ENCODE data around the gene CLIC1. TPM values are rescaled to one million over a fixed set of nuclear protein-coding genes. Genes with fewer than 3 reads are reported as not detected.

The CLIC1 gene
- total and polyA plus RNA-seq, 5 donors from 2014 or later = 192 to 771 (median 521) TPM

- no peak for DNase-seq
- Mint-ChIP-seq H3K27ac (peak overlapping the region in 1 of 3 donors; percentile 36), H3K9me3 (no peaks in the 10 kb centered on the region), H3K27me3 (no peaks in the 10 kb centered on the region), H3K4me1 (peaks cover 3 to 13% (median 7%) of the 10 kb centered on the region in 4 donors), H3K4me3 (no peak overlapping the region), H3K36me3 (peaks cover 41% of the 10 kb centered on the region)
- H3K4me3 ChIP-seq (ENCODE audit: low read depth, low read length) = no peak overlapping the region
- no peaks in the 10 kb centered on the region for H3K4me1 ChIP-seq (ENCODE audit: control insufficient read depth, insufficient read depth, low read length, poor library complexity, severe bottlenecking)
- no peaks in the 10 kb centered on the region for H3K27me3 ChIP-seq (ENCODE audit: control insufficient read depth, insufficient read depth, low read length)
- no peak for ATAC-seq (ENCODE audit: low read depth in 2 of 2)
- H3K27ac ChIP-seq (ENCODE audit: insufficient read depth, low read length, poor library complexity, severe bottlenecking) = no peak overlapping the region
- H3K9me3 ChIP-seq (ENCODE audit: control insufficient read depth in 2 of 2, low read length in 2 of 2) = no peaks in the 10 kb centered on the region
- peaks cover 72% of the 10 kb centered on the region for H3K36me3 ChIP-seq (ENCODE audit: control insufficient read depth, insufficient read depth, low read length)
These were observed 43.4 kb downstream of the CLIC1 start for GRCh38 chr6:31692886-31693285.

DNA sequence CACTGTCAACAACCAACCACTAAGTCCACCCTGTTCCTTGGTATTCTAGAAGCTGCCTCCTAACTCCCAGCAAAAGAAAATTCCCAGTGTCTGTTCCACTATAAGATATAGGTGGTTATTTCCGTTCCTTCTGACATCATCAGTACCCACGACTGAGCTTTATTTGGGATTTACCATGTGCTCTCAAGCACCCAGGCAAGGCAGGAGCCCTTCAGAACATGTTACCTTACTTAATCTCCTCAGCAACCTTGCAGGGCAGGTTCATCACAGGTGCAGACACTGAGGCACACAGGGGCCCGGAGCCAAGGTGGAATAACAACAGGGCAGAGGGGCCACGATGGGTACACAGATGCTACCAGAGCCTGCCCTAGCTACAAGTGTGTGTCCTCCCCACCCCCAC lies 44.0 kb downstream of the CLIC1 start:
- no peaks in the 10 kb centered on the region for H3K27me3 Mint-ChIP-seq
- DNase-seq (no peak), ATAC-seq (ENCODE audit: low read depth in 2 of 2) (no peak)
- no peak overlapping the region for H3K27ac Mint-ChIP-seq
- Histone ChIP-seq H3K27me3 (ENCODE audit: control insufficient read depth, insufficient read depth, low read length) (no peaks in the 10 kb centered on the region), H3K4me3 (ENCODE audit: low read depth, low read length) (no peak overlapping the region), H3K27ac (ENCODE audit: insufficient read depth, low read length, poor library complexity, severe bottlenecking) (no peak overlapping the region), H3K4me1 (ENCODE audit: control insufficient read depth, insufficient read depth, low read length, poor library complexity, severe bottlenecking) (no peaks in the 10 kb centered on the region), H3K9me3 (ENCODE audit: control insufficient read depth in 2 of 2, low read length in 2 of 2) (no peaks in the 10 kb centered on the region), H3K36me3 (ENCODE audit: control insufficient read depth, insufficient read depth, low read length) (peaks cover 73% of the 10 kb centered on the region)
- peak overlapping the region in 1 of 4 donors; percentile 16 for H3K4me3 Mint-ChIP-seq
- no peaks in the 10 kb centered on the region for H3K9me3 Mint-ChIP-seq
- H3K36me3 Mint-ChIP-seq = peaks cover 39% of the 10 kb centered on the region
- H3K4me1 Mint-ChIP-seq = peaks cover 0 to 8% (median 2%) of the 10 kb centered on the region in 4 donors

- DNase-seq (no peak), ATAC-seq (ENCODE audit: low read depth in 2 of 2) (no peak)
- no peaks in the 10 kb centered on the region for H3K9me3 ChIP-seq (ENCODE audit: control insufficient read depth in 2 of 2, low read length in 2 of 2)
- Mint-ChIP-seq H3K4me3 (no peak overlapping the region), H3K9me3 (no peaks in the 10 kb centered on the region), H3K36me3 (peaks cover 33% of the 10 kb centered on the region), H3K27me3 (no peaks in the 10 kb centered on the region), H3K4me1 (peaks cover 0 to 3% (median 0%) of the 10 kb centered on the region in 4 donors), H3K27ac (no peak overlapping the region)
- no peaks in the 10 kb centered on the region for H3K4me1 ChIP-seq (ENCODE audit: control insufficient read depth, insufficient read depth, low read length, poor library complexity, severe bottlenecking)
- no peaks in the 10 kb centered on the region for H3K27me3 ChIP-seq (ENCODE audit: control insufficient read depth, insufficient read depth, low read length)
- no peak overlapping the region for H3K27ac ChIP-seq (ENCODE audit: insufficient read depth, low read length, poor library complexity, severe bottlenecking)
- H3K36me3 ChIP-seq (ENCODE audit: control insufficient read depth, insufficient read depth, low read length) = peaks cover 77% of the 10 kb centered on the region
- H3K4me3 ChIP-seq (ENCODE audit: low read depth, low read length) = no peak overlapping the region
These were observed 44.7 kb downstream of the CLIC1 start for GRCh38 chr6:31691564-31692108.

DNA sequence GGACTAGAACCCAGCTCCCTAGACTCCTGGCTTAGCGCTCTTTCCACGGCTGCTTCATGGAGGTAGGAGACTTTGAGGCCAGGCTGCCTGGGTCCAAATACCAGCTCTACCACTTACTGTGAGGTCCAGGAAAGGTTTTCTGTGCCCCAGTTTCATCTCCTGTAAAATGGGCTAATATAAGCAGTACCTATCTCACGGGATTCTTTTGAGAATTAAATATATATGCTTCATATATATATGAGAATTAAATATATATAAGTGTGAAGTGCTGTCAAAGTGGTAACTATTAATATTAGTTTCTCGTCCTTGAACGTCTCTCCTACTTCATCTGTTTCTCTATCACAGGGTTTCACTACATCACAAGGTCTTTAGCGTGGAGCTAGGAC lies 45.3 kb downstream of the CLIC1 start:
- H3K9me3 Mint-ChIP-seq = no peaks in the 10 kb centered on the region
- H3K4me1 ChIP-seq (ENCODE audit: control insufficient read depth, insufficient read depth, low read length, poor library complexity, severe bottlenecking) = no peaks in the 10 kb centered on the region
- H3K4me3 Mint-ChIP-seq = no peak overlapping the region
- H3K36me3 ChIP-seq (ENCODE audit: control insufficient read depth, insufficient read depth, low read length) = peaks cover 78% of the 10 kb centered on the region
- ATAC-seq (ENCODE audit: low read depth in 2 of 2) (no peak), DNase-seq (no peak)
- peaks cover 37% of the 10 kb centered on the region for H3K36me3 Mint-ChIP-seq
- H3K27me3 Mint-ChIP-seq = no peaks in the 10 kb centered on the region
- H3K27me3 ChIP-seq (ENCODE audit: control insufficient read depth, insufficient read depth, low read length) = no peaks in the 10 kb centered on the region
- H3K27ac Mint-ChIP-seq = peak overlapping the region in 1 of 3 donors; percentile 22
- no peak overlapping the region for H3K4me3 ChIP-seq (ENCODE audit: low read depth, low read length)
- H3K27ac ChIP-seq (ENCODE audit: insufficient read depth, low read length, poor library complexity, severe bottlenecking) = no peak overlapping the region
- peaks cover 0 to 3% (median 0%) of the 10 kb centered on the region in 4 donors for H3K4me1 Mint-ChIP-seq
- no peaks in the 10 kb centered on the region for H3K9me3 ChIP-seq (ENCODE audit: control insufficient read depth in 2 of 2, low read length in 2 of 2)

GRCh38 chr6:31690231-31691077 lies 45.9 kb downstream of the CLIC1 start:
- Histone ChIP-seq H3K4me3 (ENCODE audit: low read depth, low read length) (no peak overlapping the region), H3K9me3 (ENCODE audit: control insufficient read depth in 2 of 2, low read length in 2 of 2) (no peaks in the 10 kb centered on the region), H3K36me3 (ENCODE audit: control insufficient read depth, insufficient read depth, low read length) (peaks cover 82% of the 10 kb centered on the region), H3K4me1 (ENCODE audit: control insufficient read depth, insufficient read depth, low read length, poor library complexity, severe bottlenecking) (no peaks in the 10 kb centered on the region), H3K27me3 (ENCODE audit: control insufficient read depth, insufficient read depth, low read length) (no peaks in the 10 kb centered on the region), H3K27ac (ENCODE audit: insufficient read depth, low read length, poor library complexity, severe bottlenecking) (no peak overlapping the region)
- ATAC-seq (ENCODE audit: low read depth in 2 of 2) (no peak), DNase-seq (no peak)
- peak overlapping the region in 1 of 4 donors; percentile 68 for H3K4me3 Mint-ChIP-seq
- H3K9me3 Mint-ChIP-seq = no peaks in the 10 kb centered on the region
- peaks cover 0 to 3% (median 0%) of the 10 kb centered on the region in 4 donors for H3K4me1 Mint-ChIP-seq
- H3K27ac Mint-ChIP-seq = peak overlapping the region in 2 of 3 donors; percentile 22 to 31
- peaks cover 37% of the 10 kb centered on the region for H3K36me3 Mint-ChIP-seq
- no peaks in the 10 kb centered on the region for H3K27me3 Mint-ChIP-seq

- DNase-seq (no peak), ATAC-seq (ENCODE audit: low read depth in 2 of 2) (no peak)
- H3K27me3 Mint-ChIP-seq = no peaks in the 10 kb centered on the region
- Histone ChIP-seq H3K27me3 (ENCODE audit: control insufficient read depth, insufficient read depth, low read length) (no peaks in the 10 kb centered on the region), H3K4me1 (ENCODE audit: control insufficient read depth, insufficient read depth, low read length, poor library complexity, severe bottlenecking) (no peaks in the 10 kb centered on the region), H3K27ac (ENCODE audit: insufficient read depth, low read length, poor library complexity, severe bottlenecking) (no peak overlapping the region), H3K9me3 (ENCODE audit: control insufficient read depth in 2 of 2, low read length in 2 of 2) (no peaks in the 10 kb centered on the region), H3K4me3 (ENCODE audit: low read depth, low read length) (no peak overlapping the region), H3K36me3 (ENCODE audit: control insufficient read depth, insufficient read depth, low read length) (peaks cover 76% of the 10 kb centered on the region)
- H3K36me3 Mint-ChIP-seq = peaks cover 32% of the 10 kb centered on the region
- peak overlapping the region in 1 of 3 donors; percentile 59 for H3K27ac Mint-ChIP-seq
- H3K4me1 Mint-ChIP-seq = peaks cover 0 to 3% (median 0%) of the 10 kb centered on the region in 4 donors
- no peak overlapping the region for H3K4me3 Mint-ChIP-seq
- H3K9me3 Mint-ChIP-seq = no peaks in the 10 kb centered on the region
These were observed 46.9 kb downstream of the CLIC1 start for GRCh38 chr6:31689249-31690110.

GRCh38 chr6:31687860-31688693 lies 48.3 kb downstream of the CLIC1 start:
- Mint-ChIP-seq H3K27me3 (no peaks in the 10 kb centered on the region), H3K36me3 (peaks cover 28% of the 10 kb centered on the region), H3K4me3 (no peak overlapping the region), H3K4me1 (peaks cover 0 to 3% (median 0%) of the 10 kb centered on the region in 4 donors), H3K27ac (peak overlapping the region in 1 of 3 donors; percentile 85), H3K9me3 (no peaks in the 10 kb centered on the region)
- DNase-seq = no peak
- no peak for ATAC-seq (ENCODE audit: low read depth in 2 of 2)
- Histone ChIP-seq H3K36me3 (ENCODE audit: control insufficient read depth, insufficient read depth, low read length) (peaks cover 68% of the 10 kb centered on the region), H3K4me3 (ENCODE audit: low read depth, low read length) (no peak overlapping the region), H3K9me3 (ENCODE audit: control insufficient read depth in 2 of 2, low read length in 2 of 2) (no peaks in the 10 kb centered on the region), H3K27ac (ENCODE audit: insufficient read depth, low read length, poor library complexity, severe bottlenecking) (no peak overlapping the region), H3K27me3 (ENCODE audit: control insufficient read depth, insufficient read depth, low read length) (no peaks in the 10 kb centered on the region), H3K4me1 (ENCODE audit: control insufficient read depth, insufficient read depth, low read length, poor library complexity, severe bottlenecking) (no peaks in the 10 kb centered on the region)
